Caco-2 (cell line): ENCODE measurements around the gene SPATA1. TPM values are rescaled to one million over a fixed set of nuclear protein-coding genes. Genes with fewer than 3 reads are reported as not detected.

Source experiments
- BruUV-seq: library from RNA; stranded (reverse); fragments of 400-500 nt; replicated peaks from 2 replicates; lab custom pipeline; 2021; lab: Mats Ljungman, UMichigan
- CTCF ChIA-PET: fragments of 300-600 bp; sonication (Branson Sonifier 250); formaldehyde crosslinking; loops from one replicate; lab custom pipeline; 2022; ENCODE audit warnings: antibody characterized with exemption; lab: Charles Lee
- POLR2A ChIA-PET: fragments of 300-600 bp; sonication (Branson Sonifier 250); formaldehyde crosslinking; loops from one replicate; lab custom pipeline; 2022; ENCODE audit warnings: antibody characterized with exemption; lab: Charles Lee
- DNase-seq, 2 experiments: peaks; one replicate each; pipeline versions ENCODE4 v3.0.0 to v3.0.0-alpha.2; 2020 to 2022
- H3K27me3 ChIP-seq: replicated peaks from 2 replicates; pipeline ENCODE4 v1.6.0; 2011; ENCODE audit warnings: low read length; ENCODE audit not compliant: control insufficient read depth, insufficient read depth
- H3K36me3 ChIP-seq: 2 replicates; pipeline ENCODE4 v1.5.1; 2011; ENCODE audit warnings: low read length; ENCODE audit not compliant: control insufficient read depth, insufficient read depth
- H3K4me1 ChIP-seq: fragments of 250-450 bp; sonication (Bioruptor Pico); 2 replicates; pipeline ENCODE4 v1.5.1; 2020; ENCODE audit warnings: mild to moderate bottlenecking
- H3K4me3 ChIP-seq: 2 replicates; pipeline ENCODE4 v1.5.1; 2011; ENCODE audit warnings: low read depth, mild to moderate bottlenecking, control low read depth, low read length
- H3K9me3 ChIP-seq: fragments of 250-450 bp; sonication (Bioruptor Pico); 2 replicates; pipeline ENCODE4 v1.5.1; 2020; ENCODE audit warnings: mild to moderate bottlenecking, moderate library complexity
- H3K27ac Mint-ChIP-seq: one replicate; pipeline ENCODE4 v1.8.0; 2022; ENCODE audit warnings: mixed read lengths; ENCODE audit not compliant: unreplicated experiment
- H3K27me3 Mint-ChIP-seq: one replicate; pipeline ENCODE4 v1.8.0; 2022; ENCODE audit warnings: mixed read lengths; ENCODE audit not compliant: insufficient read depth, unreplicated experiment
- H3K36me3 Mint-ChIP-seq: one replicate; pipeline ENCODE4 v1.8.0; 2022; ENCODE audit warnings: mild to moderate bottlenecking, mixed read lengths; ENCODE audit not compliant: insufficient read depth, unreplicated experiment
- H3K4me1 Mint-ChIP-seq: one replicate; pipeline ENCODE4 v1.8.0; 2022; ENCODE audit warnings: low read depth, mixed read lengths; ENCODE audit not compliant: unreplicated experiment
- H3K4me3 Mint-ChIP-seq: one replicate; pipeline ENCODE4 v1.8.0; 2022; ENCODE audit warnings: mild to moderate bottlenecking, moderate library complexity, mixed read lengths; ENCODE audit not compliant: unreplicated experiment
- H3K9me3 Mint-ChIP-seq: one replicate; pipeline ENCODE4 v1.8.0; 2022; ENCODE audit warnings: mixed read lengths; ENCODE audit not compliant: unreplicated experiment
- intact Hi-C: fragments of 100-400 bp; cut with micrococcal nuclease; formaldehyde crosslinking; loops from one replicate; pipeline ENCODE4 v1.10.0; 2022; ENCODE audit not compliant: unreplicated experiment
- total RNA-seq: library from RNA; stranded (reverse); gene quantifications from 2 replicates; pipeline ENCODE4 v1.2.3, GENCODE V29; 2022
- TF ChIP-seq, protein P1 (sequence below), 2 experiments: fragments of 200-600 bp in 1 of 2; IDR thresholded peaks; 1 replicate in 1 of 2; 2 replicates in 1 of 2; pipeline versions ENCODE4 v1.5.1 to v1.8.0; 2011 to 2022; ENCODE audit warnings: antibody characterized with exemption in 1 of 2, control low read depth in 1 of 2, inconsistent platforms in 1 of 2, low read depth in 1 of 2, low read length in 1 of 2, mild to moderate bottlenecking in 1 of 2, moderate library complexity in 1 of 2; ENCODE audit not compliant: insufficient read depth in 1 of 2, severe bottlenecking in 1 of 2, unreplicated experiment in 1 of 2

Gene SPATA1
- total RNA-seq, 1 experiment from 2014 or later = 0.57 TPM

DNA sequence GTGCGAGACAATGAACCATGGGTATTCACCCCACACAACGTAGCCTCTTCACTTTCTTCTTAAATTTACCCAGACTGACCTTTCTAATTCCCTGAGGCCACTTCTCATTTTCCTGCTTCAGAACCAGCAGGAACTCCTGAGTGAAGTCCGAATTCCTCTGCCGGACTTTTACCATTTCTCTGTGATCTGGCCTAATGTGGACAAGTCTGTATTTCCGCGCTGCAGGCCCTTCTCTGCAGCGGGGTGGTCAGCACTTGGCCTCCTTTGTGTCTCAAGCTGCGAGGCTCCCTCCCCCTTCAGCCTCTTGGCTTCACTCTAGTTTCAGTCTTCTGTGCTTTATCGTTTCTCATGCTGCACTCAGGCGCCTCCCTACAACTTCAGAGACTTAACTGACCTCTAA, 77.5 kb downstream of the SPATA1 start:
- CTCF ChIA-PET = no interaction called here
- Mint-ChIP-seq H3K27ac (no peak overlapping the region), H3K4me3 (no peak overlapping the region), H3K36me3 (no peaks in the 10 kb centered on the region), H3K9me3 (peaks cover 9% of the 10 kb centered on the region), H3K27me3 (no peaks in the 10 kb centered on the region), H3K4me1 (no peaks in the 10 kb centered on the region)
- Histone ChIP-seq H3K36me3 (no peaks in the 10 kb centered on the region), H3K9me3 (no peaks in the 10 kb centered on the region), H3K4me1 (no peaks in the 10 kb centered on the region), H3K27me3 (no peaks in the 10 kb centered on the region), H3K4me3 (no peak overlapping the region)
- intact Hi-C loops = no loop called here
- TF ChIP-seq, protein P1, sequence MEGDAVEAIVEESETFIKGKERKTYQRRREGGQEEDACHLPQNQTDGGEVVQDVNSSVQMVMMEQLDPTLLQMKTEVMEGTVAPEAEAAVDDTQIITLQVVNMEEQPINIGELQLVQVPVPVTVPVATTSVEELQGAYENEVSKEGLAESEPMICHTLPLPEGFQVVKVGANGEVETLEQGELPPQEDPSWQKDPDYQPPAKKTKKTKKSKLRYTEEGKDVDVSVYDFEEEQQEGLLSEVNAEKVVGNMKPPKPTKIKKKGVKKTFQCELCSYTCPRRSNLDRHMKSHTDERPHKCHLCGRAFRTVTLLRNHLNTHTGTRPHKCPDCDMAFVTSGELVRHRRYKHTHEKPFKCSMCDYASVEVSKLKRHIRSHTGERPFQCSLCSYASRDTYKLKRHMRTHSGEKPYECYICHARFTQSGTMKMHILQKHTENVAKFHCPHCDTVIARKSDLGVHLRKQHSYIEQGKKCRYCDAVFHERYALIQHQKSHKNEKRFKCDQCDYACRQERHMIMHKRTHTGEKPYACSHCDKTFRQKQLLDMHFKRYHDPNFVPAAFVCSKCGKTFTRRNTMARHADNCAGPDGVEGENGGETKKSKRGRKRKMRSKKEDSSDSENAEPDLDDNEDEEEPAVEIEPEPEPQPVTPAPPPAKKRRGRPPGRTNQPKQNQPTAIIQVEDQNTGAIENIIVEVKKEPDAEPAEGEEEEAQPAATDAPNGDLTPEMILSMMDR (IDR thresholded peaks at IDR 0.05; ENCODE audit: insufficient read depth in 1 of 2, low read depth in 1 of 2, low read length in 1 of 2, severe bottlenecking in 1 of 2, unreplicated experiment in 1 of 2) = no peak
- POLR2A ChIA-PET = no interaction called here
- no TSS peak for BruUV-seq
- no peak for DNase-seq

DNA sequence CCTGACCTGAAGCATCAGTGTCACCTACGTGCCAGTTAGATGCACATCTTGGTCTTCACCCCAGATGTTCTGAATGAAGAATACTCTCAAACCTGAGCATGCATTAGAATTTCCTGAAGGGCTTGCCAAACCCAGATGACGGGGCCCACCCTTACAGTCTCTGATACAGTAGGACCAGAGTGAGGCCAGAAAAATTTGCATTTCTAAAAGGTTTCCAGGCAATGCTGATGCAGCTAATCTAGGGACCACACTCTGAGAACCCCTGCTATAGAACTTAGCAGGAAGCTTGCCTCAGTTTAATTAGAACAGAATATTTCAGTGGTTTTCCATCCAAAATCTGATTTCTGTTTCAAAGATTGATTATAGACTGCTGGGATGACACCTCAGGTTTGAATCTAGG, 77.9 kb downstream of the SPATA1 start:
- no peak overlapping the region for H3K27ac Mint-ChIP-seq

DNA sequence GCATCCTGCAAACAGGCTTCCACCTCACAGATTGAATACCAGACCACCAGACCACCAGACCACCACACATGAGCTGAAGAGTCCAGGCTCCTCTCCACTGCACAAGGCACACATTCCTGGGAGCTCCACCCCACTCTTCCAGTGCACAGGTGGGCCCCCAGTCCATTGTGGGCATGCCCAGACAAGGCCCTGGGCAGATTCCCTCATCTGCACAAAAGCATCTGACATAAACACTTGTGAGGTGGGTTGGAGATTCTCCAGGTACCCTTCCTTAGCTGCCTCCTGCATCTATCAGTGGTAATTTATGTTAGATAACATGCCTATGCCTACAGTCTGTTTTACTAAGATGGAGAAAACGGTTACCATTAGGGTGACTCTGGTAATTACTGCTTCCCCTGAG, 79.6 kb downstream of the SPATA1 start:
- Mint-ChIP-seq H3K9me3 (peaks cover 9% of the 10 kb centered on the region), H3K27ac (no peak overlapping the region), H3K27me3 (peaks cover 2% of the 10 kb centered on the region), H3K36me3 (no peaks in the 10 kb centered on the region), H3K4me1 (no peaks in the 10 kb centered on the region), H3K4me3 (no peak overlapping the region)
- no peak overlapping the region for H3K4me3 ChIP-seq
- CTCF ChIA-PET = no interaction called here
- no peaks in the 10 kb centered on the region for H3K36me3 ChIP-seq
- POLR2A ChIA-PET = no interaction called here
- intact Hi-C loops = no loop called here
- TF ChIP-seq, protein P1 (IDR thresholded peaks at IDR 0.05; ENCODE audit: insufficient read depth in 1 of 2, low read depth in 1 of 2, low read length in 1 of 2, severe bottlenecking in 1 of 2, unreplicated experiment in 1 of 2) = no peak
- H3K27me3 ChIP-seq = no peaks in the 10 kb centered on the region
- no TSS peak for BruUV-seq
- H3K4me1 ChIP-seq = no peaks in the 10 kb centered on the region
- no peaks in the 10 kb centered on the region for H3K9me3 ChIP-seq
- no peak for DNase-seq

More for the DNA sequence above, 77.9 kb downstream of the SPATA1 start:
- H3K9me3 ChIP-seq = no peaks in the 10 kb centered on the region
- Mint-ChIP-seq H3K9me3 (peaks cover 9% of the 10 kb centered on the region), H3K4me1 (no peaks in the 10 kb centered on the region), H3K4me3 (no peak overlapping the region), H3K27me3 (no peaks in the 10 kb centered on the region), H3K36me3 (no peaks in the 10 kb centered on the region)
- ChIA-PET CTCF (no interaction called here), POLR2A (no interaction called here)
- TF ChIP-seq, protein P1 (IDR thresholded peaks at IDR 0.05; ENCODE audit: insufficient read depth in 1 of 2, low read depth in 1 of 2, low read length in 1 of 2, severe bottlenecking in 1 of 2, unreplicated experiment in 1 of 2) = no peak
- BruUV-seq = no TSS peak
- H3K36me3 ChIP-seq = no peaks in the 10 kb centered on the region
- no peaks in the 10 kb centered on the region for H3K4me1 ChIP-seq
- intact Hi-C loops = no loop called here
- no peaks in the 10 kb centered on the region for H3K27me3 ChIP-seq
- no peak for DNase-seq
- H3K4me3 ChIP-seq = no peak overlapping the region
